ENCODE results near the gene GPRIN3.

DNA sequence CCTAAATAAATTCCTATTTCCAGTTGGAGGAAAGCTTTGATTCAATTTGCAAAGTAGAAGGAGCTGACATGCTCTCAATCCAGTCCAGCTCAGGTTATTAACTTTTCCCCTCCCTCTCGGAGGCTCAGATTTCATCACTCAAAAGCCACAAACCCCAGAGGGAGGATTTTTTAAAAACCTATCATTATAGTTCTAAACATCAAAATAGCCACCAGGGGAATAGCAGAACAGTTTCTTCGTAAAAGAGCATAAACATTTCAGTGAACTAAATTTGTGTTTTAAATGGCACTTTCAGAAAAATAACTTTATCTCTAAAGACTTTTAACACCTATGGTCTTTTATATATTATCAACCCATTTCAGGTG is 8.8 kb downstream of the GPRIN3 start:
- TF ChIP-seq EZH2 (IDR thresholded peaks at IDR 0.05; ENCODE audit: insufficient read depth, poor library complexity, severe bottlenecking): no peak
- TF ChIP-seq EZH2phosphoT487 (IDR thresholded peaks at IDR 0.05; ENCODE audit: insufficient read depth, low read depth): no peak

All from GM23248 (cell line).